Uterus (tissue), 4 donors: Measurements from ENCODE around the gene PHC2. TPM values are rescaled to one million over a fixed set of nuclear protein-coding genes. Genes with fewer than 3 reads are reported as not detected.

Experiments used
- DNase-seq, 2 donors: peaks; one replicate each; pipeline ENCODE4 v3.0.0-alpha.2; 2019 to 2020
- H3K27ac ChIP-seq, 2 donors: fragments of 200-600 bp; sonication (generic); 1 replicate in 1 of 2; 2 replicates in 1 of 2; pipeline ENCODE4 v1.5.1; 2016 to 2018
- H3K27me3 ChIP-seq, 2 donors: fragments of 200-600 bp; sonication (generic); one replicate each; pipeline ENCODE4 v1.5.1; 2018 to 2019; ENCODE audit warnings: control low read depth in 1 of 2
- H3K36me3 ChIP-seq, 2 donors: fragments of 200-600 bp; sonication (generic); one replicate each; pipeline ENCODE4 v1.5.1; 2019; ENCODE audit warnings: control low read depth in 1 of 2
- H3K4me1 ChIP-seq, 2 donors: fragments of 200-600 bp; sonication (generic); one replicate each; pipeline ENCODE4 v1.5.1; 2018 to 2019; ENCODE audit warnings: control low read depth in 1 of 2
- H3K4me3 ChIP-seq, 2 donors: fragments of 200-600 bp; sonication (generic); 1 replicate in 1 of 2; 2 replicates in 1 of 2; pipeline ENCODE4 v1.5.1; 2018 to 2019; ENCODE audit warnings: mild to moderate bottlenecking in 1 of 2
- H3K9me3 ChIP-seq, 2 donors: fragments of 200-600 bp; sonication (generic); one replicate each; pipeline ENCODE4 v1.5.1; 2019; ENCODE audit warnings: control low read depth in 1 of 2
- POLR2A ChIP-seq, 2 donors: fragments of 450-650 bp; IDR thresholded peaks; one replicate each; pipeline ENCODE4 v1.6.1; 2016; ENCODE audit warnings: antibody characterized with exemption in 2 of 2, mild to moderate bottlenecking in 1 of 2, moderate library complexity in 1 of 2
- intact Hi-C: fragments of 100-400 bp; cut with DNase I; formaldehyde crosslinking; loops from one replicate; pipeline ENCODE4 v1.15.1; 2023; ENCODE audit warnings: low total_unique reads
- total RNA-seq, 4 donors: library from RNA; depleted of rRNA in 3 of 4; stranded (reverse); fragments of >200 nt in 3 of 4; gene quantifications; one replicate each; pipeline versions ENCODE4 v1.1.0 to v1.2.4, GENCODE V29; 2014 to 2023
- TF ChIP-seq, protein P1 (sequence below), 4 experiments: fragments of 200-600 bp in 2 of 4; fragments of 450-650 bp in 2 of 4; sonication (generic) in 2 of 4; IDR thresholded peaks; one replicate each; pipeline ENCODE4 v1.5.1; 2016 to 2019; ENCODE audit warnings: antibody characterized with exemption in 4 of 4, mild to moderate bottlenecking in 2 of 4, moderate library complexity in 1 of 4
- donor health status: DM: yes; HTN: yes; CAD: no.

The PHC2 gene
- total RNA-seq, 4 donors from 2014 or later = 51.5 to 203 (median 102) TPM

DNA sequence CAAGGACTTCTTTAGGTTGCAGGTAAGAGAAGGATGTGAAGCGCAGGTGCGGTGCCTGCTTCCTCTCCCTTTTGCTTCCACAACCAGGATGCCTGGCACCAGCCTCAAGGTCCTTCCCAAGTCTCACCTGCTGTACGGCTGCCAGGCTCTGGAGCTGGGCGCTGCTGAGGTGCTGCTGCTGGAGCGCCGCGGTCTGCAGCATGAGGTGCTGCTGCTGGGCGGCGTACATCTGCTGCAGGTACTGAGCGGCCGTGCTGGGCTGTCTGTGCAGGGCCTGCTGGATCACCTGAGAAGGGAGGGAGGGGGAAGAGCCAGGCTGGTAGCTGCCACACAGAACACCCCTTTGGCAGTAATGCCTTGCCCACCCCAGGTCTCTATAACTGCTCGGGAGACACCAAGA lies 58.7 kb downstream of the PHC2 start:
- intact Hi-C loops = no loop called here
- TF ChIP-seq POLR2A (IDR thresholded peaks at IDR 0.05) = no peak
- TF ChIP-seq, protein P1, sequence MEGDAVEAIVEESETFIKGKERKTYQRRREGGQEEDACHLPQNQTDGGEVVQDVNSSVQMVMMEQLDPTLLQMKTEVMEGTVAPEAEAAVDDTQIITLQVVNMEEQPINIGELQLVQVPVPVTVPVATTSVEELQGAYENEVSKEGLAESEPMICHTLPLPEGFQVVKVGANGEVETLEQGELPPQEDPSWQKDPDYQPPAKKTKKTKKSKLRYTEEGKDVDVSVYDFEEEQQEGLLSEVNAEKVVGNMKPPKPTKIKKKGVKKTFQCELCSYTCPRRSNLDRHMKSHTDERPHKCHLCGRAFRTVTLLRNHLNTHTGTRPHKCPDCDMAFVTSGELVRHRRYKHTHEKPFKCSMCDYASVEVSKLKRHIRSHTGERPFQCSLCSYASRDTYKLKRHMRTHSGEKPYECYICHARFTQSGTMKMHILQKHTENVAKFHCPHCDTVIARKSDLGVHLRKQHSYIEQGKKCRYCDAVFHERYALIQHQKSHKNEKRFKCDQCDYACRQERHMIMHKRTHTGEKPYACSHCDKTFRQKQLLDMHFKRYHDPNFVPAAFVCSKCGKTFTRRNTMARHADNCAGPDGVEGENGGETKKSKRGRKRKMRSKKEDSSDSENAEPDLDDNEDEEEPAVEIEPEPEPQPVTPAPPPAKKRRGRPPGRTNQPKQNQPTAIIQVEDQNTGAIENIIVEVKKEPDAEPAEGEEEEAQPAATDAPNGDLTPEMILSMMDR (IDR thresholded peaks at IDR 0.05) = no peak
- Histone ChIP-seq H3K36me3 (no peaks in the 10 kb centered on the region), H3K27me3 (no peaks in the 10 kb centered on the region), H3K4me1 (no peaks in the 10 kb centered on the region), H3K4me3 (no peak overlapping the region), H3K9me3 (no peaks in the 10 kb centered on the region), H3K27ac (no peak overlapping the region)
- no peak for DNase-seq

DNA sequence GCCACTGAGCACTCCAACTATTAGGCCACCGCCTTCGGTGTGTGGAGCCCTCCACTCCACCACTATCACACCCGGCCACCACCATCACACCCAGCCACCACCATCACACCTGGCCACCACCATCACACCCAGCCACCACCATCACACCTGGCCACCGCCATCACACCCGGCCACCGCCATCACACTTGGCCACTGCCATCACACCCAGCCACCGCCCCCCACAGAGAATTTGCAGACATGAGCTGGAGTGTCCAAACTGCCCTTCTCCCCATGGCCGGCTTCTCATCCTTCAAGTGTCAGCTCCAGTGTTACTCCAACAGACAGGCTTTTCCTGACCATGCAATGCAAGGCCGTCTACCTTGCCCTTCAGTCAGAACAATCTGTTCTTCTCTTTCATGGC lies 59.6 kb downstream of the PHC2 start:
- Histone ChIP-seq H3K27me3 (no peaks in the 10 kb centered on the region), H3K9me3 (no peaks in the 10 kb centered on the region), H3K4me3 (no peak overlapping the region), H3K36me3 (no peaks in the 10 kb centered on the region), H3K4me1 (no peaks in the 10 kb centered on the region), H3K27ac (no peak overlapping the region)
- DNase-seq = no peak
- intact Hi-C loops = no loop called here
- no peak for TF ChIP-seq POLR2A (IDR thresholded peaks at IDR 0.05)
- TF ChIP-seq, protein P1 (IDR thresholded peaks at IDR 0.05) = no peak

DNA sequence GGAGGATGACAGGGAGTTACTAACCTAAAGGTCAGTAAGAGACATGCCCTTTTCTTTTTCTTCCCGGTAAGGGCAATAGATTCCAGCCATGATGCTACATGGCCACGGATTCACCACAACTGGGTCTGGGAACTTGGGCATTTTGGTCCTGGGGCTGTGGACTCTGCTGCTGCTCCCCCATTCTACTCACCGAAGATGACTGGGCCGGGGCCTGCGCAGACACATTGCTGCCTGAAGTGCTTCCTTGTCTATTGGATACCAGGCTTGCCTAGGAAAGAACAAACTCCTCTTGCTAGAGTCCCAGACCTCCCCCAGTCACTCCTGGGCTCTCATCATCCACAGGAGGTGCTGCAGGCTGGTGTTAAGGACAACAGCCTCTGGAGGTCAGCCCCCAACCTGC lies 60.1 kb downstream of the PHC2 start:
- Histone ChIP-seq H3K27ac (no peak overlapping the region), H3K27me3 (no peaks in the 10 kb centered on the region), H3K9me3 (no peaks in the 10 kb centered on the region), H3K36me3 (no peaks in the 10 kb centered on the region), H3K4me3 (no peak overlapping the region), H3K4me1 (no peaks in the 10 kb centered on the region)
- no peak for DNase-seq
- intact Hi-C loops = no loop called here
- no peak for TF ChIP-seq POLR2A (IDR thresholded peaks at IDR 0.05)
- TF ChIP-seq, protein P1 (IDR thresholded peaks at IDR 0.05) = no peak

DNA sequence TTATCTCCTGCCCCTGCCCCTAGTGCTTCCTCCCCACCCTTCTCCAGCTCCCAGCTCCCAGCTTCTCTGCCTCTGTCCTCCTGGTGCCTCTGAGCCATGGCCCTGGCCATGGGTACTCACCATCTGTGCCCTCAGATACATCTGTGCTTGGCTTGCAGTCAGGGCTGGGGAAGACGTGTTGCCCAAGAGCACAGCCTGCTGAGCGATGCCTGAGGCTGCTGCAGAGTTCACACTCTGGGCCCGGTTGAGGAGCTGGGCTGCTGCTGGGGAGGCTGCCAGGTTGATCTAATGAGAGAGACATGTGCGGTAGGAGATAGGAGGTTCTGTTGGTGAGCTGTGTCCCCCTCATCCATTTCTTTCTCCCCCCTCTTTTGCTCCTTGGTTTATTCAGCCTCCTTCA lies 60.6 kb downstream of the PHC2 start:
- intact Hi-C loops = no loop called here
- no peaks in the 10 kb centered on the region for H3K9me3 ChIP-seq
- no peak for DNase-seq
- H3K27ac ChIP-seq = no peak overlapping the region
- H3K4me1 ChIP-seq = peaks cover 0 to 4% of the 10 kb centered on the region in 2 donors
- no peaks in the 10 kb centered on the region for H3K27me3 ChIP-seq
- no peaks in the 10 kb centered on the region for H3K36me3 ChIP-seq
- TF ChIP-seq, protein P1 (IDR thresholded peaks at IDR 0.05) = no peak
- TF ChIP-seq POLR2A (IDR thresholded peaks at IDR 0.05) = no peak
- no peak overlapping the region for H3K4me3 ChIP-seq

DNA sequence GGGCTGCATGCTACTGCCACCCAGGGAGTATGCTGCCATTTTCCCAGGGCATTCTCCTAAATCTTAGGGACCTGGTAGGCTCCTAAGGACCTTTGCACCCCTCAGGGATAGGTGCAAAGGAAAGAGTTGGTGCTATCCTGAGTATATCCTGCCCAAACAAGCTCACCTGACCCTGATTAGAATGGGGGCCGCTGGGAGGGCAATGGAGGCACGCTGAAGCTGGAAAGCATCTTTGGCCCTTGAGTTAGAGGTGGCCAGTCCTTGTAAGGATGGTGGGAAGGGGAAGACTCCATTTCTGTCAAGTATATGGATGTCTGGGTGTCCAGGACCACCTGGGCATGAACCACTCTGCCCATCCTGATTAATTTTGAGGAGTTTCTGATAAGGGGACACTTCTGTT lies 61.1 kb downstream of the PHC2 start:
- no peak for DNase-seq
- no peak for TF ChIP-seq POLR2A (IDR thresholded peaks at IDR 0.05)
- TF ChIP-seq, protein P1 (IDR thresholded peaks at IDR 0.05) = no peak
- H3K27me3 ChIP-seq = no peaks in the 10 kb centered on the region
- H3K27ac ChIP-seq = no peak overlapping the region
- intact Hi-C loops = loop anchor here (5.0 kb wide), 2 partner anchors 72 to 103 kb away; partner anchors contain the start of gene ZSCAN20
- no peaks in the 10 kb centered on the region for H3K36me3 ChIP-seq
- no peak overlapping the region for H3K4me3 ChIP-seq
- peaks cover 0 to 8% of the 10 kb centered on the region in 2 donors for H3K4me1 ChIP-seq
- H3K9me3 ChIP-seq = no peaks in the 10 kb centered on the region
